ENCODE measurements around the gene CCT8L2.
"Not testable (repeated sequence)": the region's sequence is repeated elsewhere in the genome, so short reads cannot be mapped to it uniquely, and the experiment has no call there.

The CCT8L2 gene

DNA sequence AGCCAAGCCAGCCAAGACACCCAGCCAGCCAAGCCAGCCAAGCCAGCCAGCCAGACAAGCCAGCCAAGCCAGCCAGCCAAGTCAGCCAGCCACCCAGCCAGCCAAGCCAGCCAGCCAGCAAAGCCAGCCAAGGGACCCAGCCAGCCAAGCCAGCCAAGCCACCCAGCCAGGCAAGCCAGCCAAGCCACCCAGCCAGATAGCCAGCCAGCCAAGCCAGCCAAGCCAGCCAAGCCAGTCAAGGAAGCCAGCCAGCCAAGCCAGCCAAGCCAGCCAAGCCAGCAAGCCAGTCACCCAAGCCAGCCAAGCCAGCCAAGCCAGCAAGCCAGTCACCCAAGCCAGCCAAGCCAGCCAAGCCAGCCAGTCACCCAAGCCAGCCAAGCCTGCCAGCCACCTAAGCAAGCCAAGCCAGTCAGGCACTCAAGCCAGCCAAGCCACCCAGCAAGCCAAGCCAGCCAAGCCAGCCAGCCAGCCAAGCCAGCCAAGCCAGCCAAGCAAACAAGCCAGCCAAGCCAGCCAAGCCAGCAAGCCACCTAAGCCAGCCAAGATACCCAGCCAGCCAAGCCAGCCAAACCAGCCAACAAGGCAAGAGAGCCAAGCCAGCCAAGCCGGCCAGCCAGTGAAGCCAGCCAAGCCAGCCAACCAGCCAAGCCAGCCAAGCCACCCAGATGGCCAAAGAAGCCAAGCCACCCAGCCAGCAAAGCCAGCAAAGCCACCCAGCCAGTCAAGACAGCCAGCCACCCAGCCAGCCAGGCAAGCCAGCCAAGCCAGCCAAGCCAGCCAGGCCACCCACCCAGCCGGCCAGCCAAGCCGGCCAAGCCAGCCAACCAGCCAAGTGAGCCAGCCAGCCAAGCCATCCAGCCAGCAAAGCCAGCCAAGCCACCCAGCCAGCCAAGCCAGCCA, 33.3 kb downstream of the CCT8L2 start:
- no peak for TF ChIP-seq TAF1 (IDR thresholded peaks at IDR 0.05; ENCODE audit: borderline replicate concordance, low read depth, low read length)
- no peak for TF ChIP-seq POLR2A (IDR thresholded peaks at IDR 0.05; ENCODE audit: low read depth, low read length)
- TF ChIP-seq POLR2AphosphoS5 (IDR thresholded peaks at IDR 0.05; ENCODE audit: low read depth, low read length) = no peak
- no peak for DNase-seq (ENCODE audit: insufficient read length)
- FAIRE-seq = no peak

DNA sequence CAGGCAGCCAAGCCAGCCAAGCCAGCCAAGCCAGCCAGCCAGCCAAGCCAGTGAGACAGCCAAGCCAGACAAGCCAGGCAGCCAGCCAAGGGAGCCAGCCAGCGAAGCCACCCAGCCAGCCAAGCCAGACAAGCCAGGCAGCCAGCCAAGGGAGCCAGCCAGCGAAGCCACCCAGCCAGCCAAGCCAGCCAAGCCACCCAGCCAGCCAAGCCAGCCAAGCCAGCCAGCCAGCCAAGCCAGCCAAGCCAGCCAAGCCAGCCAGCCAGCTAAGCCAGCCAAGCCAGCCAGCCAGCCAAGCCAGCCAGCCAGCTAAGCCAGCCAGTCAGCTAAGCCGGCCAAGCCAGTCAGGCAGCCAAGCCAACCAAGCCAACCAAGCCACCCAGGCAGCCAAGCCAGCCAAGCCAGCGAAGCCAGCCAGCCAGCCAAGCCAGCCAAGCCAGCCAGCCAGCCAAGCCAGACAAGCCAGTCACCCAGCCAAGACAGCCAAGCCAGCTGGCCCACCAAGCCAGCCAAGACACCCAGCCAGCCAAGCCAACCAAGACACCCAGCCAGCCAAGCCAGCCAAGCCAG, 34.1 kb downstream of the CCT8L2 start:
- FAIRE-seq; DNase-seq (ENCODE audit: insufficient read length): not testable (repeated sequence)

DNA sequence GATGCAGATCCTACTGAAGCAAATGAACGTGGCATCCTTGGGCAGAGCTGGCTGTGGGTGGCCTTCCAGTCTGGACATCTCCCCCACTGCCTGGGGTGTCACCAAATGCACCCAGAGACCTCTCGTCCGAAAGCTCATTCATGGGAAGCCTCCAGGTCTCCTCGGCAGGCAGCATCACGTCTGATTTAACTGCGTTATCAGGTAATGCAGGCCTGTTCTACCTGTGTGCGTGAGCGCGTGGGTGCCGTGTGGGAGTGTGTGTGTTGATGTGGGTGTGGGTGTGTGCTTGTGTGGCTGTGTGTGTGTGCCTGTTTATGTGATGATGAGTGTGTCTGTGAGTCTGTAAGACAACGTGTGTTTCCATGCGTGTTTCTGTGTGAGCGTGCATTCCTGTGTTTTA, 35.1 kb downstream of the CCT8L2 start:
- not testable (repeated sequence) for FAIRE-seq; DNase-seq (ENCODE audit: insufficient read length)

DNA sequence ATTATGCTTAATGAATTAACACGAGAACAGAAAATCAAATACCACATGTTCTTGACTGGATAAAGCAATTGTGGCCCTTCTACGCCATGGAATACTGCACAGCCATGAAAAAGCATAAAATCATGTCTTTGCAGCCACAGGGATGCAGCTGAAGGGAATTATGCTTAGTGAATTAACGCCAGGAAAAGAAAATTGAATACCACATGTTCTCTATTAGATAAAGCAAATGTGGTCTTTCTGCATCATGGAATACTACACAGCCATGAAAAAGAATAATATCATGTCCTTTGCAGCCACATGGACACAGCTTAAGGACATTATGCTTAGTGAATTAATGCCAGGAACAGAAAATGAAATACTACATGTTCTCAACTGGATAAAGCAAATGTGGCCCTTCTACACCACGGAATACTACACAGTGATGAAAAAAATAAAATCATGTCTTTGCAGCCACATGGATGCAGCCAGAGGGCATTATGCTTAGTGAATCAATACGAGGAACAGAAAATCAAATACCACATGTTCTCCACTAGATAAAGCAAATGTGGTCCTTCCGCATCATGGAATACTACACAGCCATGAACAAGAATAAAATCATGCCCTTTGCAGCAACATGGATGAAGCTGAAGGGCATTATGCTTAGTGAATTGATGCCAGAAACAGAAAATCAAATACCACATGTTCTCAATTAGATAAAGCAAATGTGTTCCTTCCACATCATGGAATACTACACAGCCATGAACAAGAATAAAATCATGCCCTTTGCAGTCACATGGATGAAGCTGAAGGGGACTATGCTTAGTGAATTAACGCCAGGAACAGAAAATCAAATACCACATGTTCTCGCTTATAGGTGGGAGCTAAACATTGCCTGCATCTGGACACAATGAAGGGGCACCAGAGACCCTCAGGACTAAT, 37.3 kb downstream of the CCT8L2 start:
- FAIRE-seq = not testable (repeated sequence)

DNA sequence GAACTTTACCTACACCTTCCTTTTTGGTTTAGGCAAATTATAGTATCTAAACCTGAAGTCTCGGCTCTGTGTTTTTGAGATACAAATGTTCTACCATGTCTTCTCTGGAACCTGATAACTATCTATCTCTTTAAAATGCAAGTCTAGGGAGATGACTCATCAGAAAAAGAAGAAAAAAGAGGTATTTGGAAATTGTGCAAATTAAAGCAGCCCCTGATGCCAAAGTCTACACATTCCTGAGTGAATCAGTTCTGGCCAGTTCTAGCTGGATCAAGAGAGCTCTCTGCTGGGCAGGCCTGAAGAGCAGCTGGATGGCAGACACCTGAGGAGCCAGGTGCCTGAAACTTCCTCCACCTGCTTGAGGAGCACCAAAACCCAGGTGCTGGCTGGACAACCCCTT, 49.3 kb downstream of the CCT8L2 start:
- not testable (repeated sequence) for FAIRE-seq; DNase-seq (ENCODE audit: insufficient read length)

More for the DNA sequence above, 37.3 kb downstream of the CCT8L2 start:
- not testable (repeated sequence) for DNase-seq (ENCODE audit: insufficient read length)

Data from GM12892 (cell line).